Lung (tissue), 12 donors: ENCODE results near the gene MCF2L2. TPM values are rescaled to one million over a fixed set of nuclear protein-coding genes. Genes with fewer than 3 reads are reported as not detected.

Source experiments
- ATAC-seq: fragments of 200-7000 bp; cut with Tn5 transposase; one replicate; pipeline ENCODE4 v1.9.1; 2020; ENCODE audit warnings: moderate number of reproducible peaks; ENCODE audit not compliant: insufficient read depth, low FRiP score
- DNase-seq, 3 donors: peaks; one replicate each; pipeline ENCODE4 v3.0.0-alpha.2; 2013 to 2017
- H3K27ac ChIP-seq, 2 donors: one replicate each; pipeline ENCODE4 v1.5.1; 2013; ENCODE audit warnings: mild to moderate bottlenecking in 2 of 2, moderate library complexity in 2 of 2, control low read depth in 1 of 2, inconsistent platforms in 1 of 2, low read depth in 1 of 2, low read length in 1 of 2
- H3K27me3 ChIP-seq, 3 donors: one replicate each; pipeline ENCODE4 v1.5.1; 2013; ENCODE audit warnings: low read length in 2 of 3; ENCODE audit not compliant: control insufficient read depth in 3 of 3, insufficient read depth in 3 of 3
- H3K36me3 ChIP-seq, 4 donors: one replicate each; pipeline ENCODE4 v1.5.1; 2013; ENCODE audit warnings: low read length in 4 of 4, mild to moderate bottlenecking in 1 of 4, moderate library complexity in 1 of 4; ENCODE audit not compliant: control insufficient read depth in 4 of 4, insufficient read depth in 4 of 4
- H3K4me1 ChIP-seq, 5 donors: one replicate each; pipeline ENCODE4 v1.5.1; 2013; ENCODE audit warnings: low read length in 5 of 5, mild to moderate bottlenecking in 2 of 5, moderate library complexity in 1 of 5; ENCODE audit not compliant: control insufficient read depth in 5 of 5, insufficient read depth in 5 of 5
- H3K4me3 ChIP-seq: one replicate; pipeline ENCODE4 v1.5.1; 2013; ENCODE audit warnings: mild to moderate bottlenecking, control low read depth, moderate library complexity
- H3K9ac ChIP-seq, 2 donors: one replicate each; pipeline ENCODE4 v1.5.1; 2013; ENCODE audit warnings: low read length in 2 of 2, control low read depth in 1 of 2; ENCODE audit not compliant: insufficient read depth in 1 of 2
- H3K9me3 ChIP-seq, 4 donors: one replicate each; pipeline ENCODE4 v1.5.1; 2013; ENCODE audit warnings: low read length in 3 of 4, mild to moderate bottlenecking in 1 of 4, moderate library complexity in 1 of 4; ENCODE audit not compliant: control insufficient read depth in 4 of 4, insufficient read depth in 3 of 4
- CTCF ChIP-seq: IDR thresholded peaks from 2 replicates; pipeline ENCODE4 v1.5.1; 2012; ENCODE audit warnings: mild to moderate bottlenecking; ENCODE audit errors: control extremely low read depth, extremely low read depth
- WGBS, 2 donors: extraction: QIAGEN DNeasy Blood & Tissue Kit; methylation state at CpG; one replicate each; pipeline ENCODE4 v1.1.7; 2013; 5-methylcytosine and 5-hydroxymethylcytosine counted together
- polyA plus RNA-seq, 2 donors: library from polyadenylated mRNA; stranded (reverse); fragments of 200-250 nt; gene quantifications; one replicate each; pipeline ENCODE4 v1.2.1, GENCODE V29; 2013
- total RNA-seq, 2 donors: library from RNA; depleted of rRNA in 1 of 2; stranded (reverse); fragments of >200 nt in 1 of 2; gene quantifications; one replicate each; pipeline ENCODE4 v1.2.1, GENCODE V29; 2014 to 2021
- donor health status: control.
- donor health status: control.
- donor health status: Bipolar disorder and iron deficiency.
- donor health status: healthy.
- donor health status: DM: yes; HTN: yes; CAD: no.

Gene MCF2L2
- total and polyA plus RNA-seq, 4 donors = 0.26 to 1.7 (median 1.0) TPM

- Histone ChIP-seq H3K4me3 (no peak overlapping the region), H3K9ac (no peak overlapping the region), H3K9me3 (no peaks in the 10 kb centered on the region), H3K36me3 (no peaks in the 10 kb centered on the region), H3K4me1 (no peaks in the 10 kb centered on the region), H3K27ac (no peak overlapping the region), H3K27me3 (no peaks in the 10 kb centered on the region)
- DNase-seq = no peak
- WGBS, 2 donors = 50 to 66% methylated on average over 4 of the region's 4 CpGs
- no peak for TF ChIP-seq CTCF
- ATAC-seq = no peak
Measured at GRCh38 chr3:183369117-183369516, 59.3 kb downstream of the MCF2L2 start.

GRCh38 chr3:183360971-183361624 is 67.3 kb downstream of the MCF2L2 start:
- no peak for TF ChIP-seq CTCF
- H3K9ac ChIP-seq = no peak overlapping the region
- 83 to 84% methylated on average over 3 of the region's 3 CpGs for WGBS, 2 donors
- ATAC-seq = no peak
- no peak overlapping the region for H3K4me3 ChIP-seq
- DNase-seq = no peak
- H3K4me1 ChIP-seq = peaks cover 0 to 2% (median 0%) of the 10 kb centered on the region in 5 donors
- H3K27me3 ChIP-seq = no peaks in the 10 kb centered on the region
- H3K27ac ChIP-seq = no peak overlapping the region
- no peaks in the 10 kb centered on the region for H3K9me3 ChIP-seq
- H3K36me3 ChIP-seq = no peaks in the 10 kb centered on the region

GRCh38 chr3:183359036-183359435 is 69.4 kb downstream of the MCF2L2 start:
- no peak for TF ChIP-seq CTCF
- Histone ChIP-seq H3K9me3 (no peaks in the 10 kb centered on the region), H3K9ac (no peak overlapping the region), H3K27me3 (no peaks in the 10 kb centered on the region), H3K4me1 (peaks cover 0 to 2% (median 0%) of the 10 kb centered on the region in 5 donors), H3K36me3 (no peaks in the 10 kb centered on the region), H3K4me3 (no peak overlapping the region), H3K27ac (no peak overlapping the region)
- ATAC-seq (no peak), DNase-seq (no peak)
- WGBS, 2 donors = 70 to 76% methylated on average over 2 of the region's 2 CpGs
